GM10266 (cell line): Measurements from ENCODE around the gene PLEKHA8.

Source experiments
- DNase-seq: peaks from one replicate; pipeline ENCODE4 v3.0.0; 2012; ENCODE audit errors: extremely low spot score
- TF ChIP-seq, protein P1 (sequence below): IDR thresholded peaks from 2 replicates; pipeline ENCODE4 v1.5.1; 2012; ENCODE audit warnings: mild to moderate bottlenecking, low read depth; ENCODE audit not compliant: control insufficient read depth, insufficient read depth; ENCODE audit errors: missing control alignments

The PLEKHA8 gene

DNA sequence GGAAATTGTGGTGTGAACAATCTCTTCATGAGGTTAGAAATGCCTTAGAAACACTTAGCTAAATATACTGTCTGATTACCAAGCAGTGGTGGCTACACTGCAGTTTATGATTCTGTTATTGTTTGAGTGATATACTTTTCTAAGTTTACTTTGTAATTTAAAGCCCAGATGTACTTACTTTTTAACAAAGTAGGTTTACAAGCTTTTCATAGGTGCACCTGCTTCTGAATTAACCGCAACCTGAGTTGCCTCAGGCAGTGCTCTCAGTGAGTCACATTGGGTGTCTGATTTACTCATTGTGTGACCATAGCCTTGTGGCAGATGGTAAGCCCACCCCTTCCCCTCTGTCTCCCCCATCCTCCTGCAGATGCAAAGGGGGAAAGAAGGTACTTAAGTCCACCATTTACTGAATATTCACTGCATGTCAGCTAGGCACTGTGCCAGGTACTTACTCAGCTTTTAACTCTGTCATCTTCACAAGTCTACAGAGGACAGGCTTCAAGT lies 115.6 kb downstream of the PLEKHA8 start:
- TF ChIP-seq, protein P1, sequence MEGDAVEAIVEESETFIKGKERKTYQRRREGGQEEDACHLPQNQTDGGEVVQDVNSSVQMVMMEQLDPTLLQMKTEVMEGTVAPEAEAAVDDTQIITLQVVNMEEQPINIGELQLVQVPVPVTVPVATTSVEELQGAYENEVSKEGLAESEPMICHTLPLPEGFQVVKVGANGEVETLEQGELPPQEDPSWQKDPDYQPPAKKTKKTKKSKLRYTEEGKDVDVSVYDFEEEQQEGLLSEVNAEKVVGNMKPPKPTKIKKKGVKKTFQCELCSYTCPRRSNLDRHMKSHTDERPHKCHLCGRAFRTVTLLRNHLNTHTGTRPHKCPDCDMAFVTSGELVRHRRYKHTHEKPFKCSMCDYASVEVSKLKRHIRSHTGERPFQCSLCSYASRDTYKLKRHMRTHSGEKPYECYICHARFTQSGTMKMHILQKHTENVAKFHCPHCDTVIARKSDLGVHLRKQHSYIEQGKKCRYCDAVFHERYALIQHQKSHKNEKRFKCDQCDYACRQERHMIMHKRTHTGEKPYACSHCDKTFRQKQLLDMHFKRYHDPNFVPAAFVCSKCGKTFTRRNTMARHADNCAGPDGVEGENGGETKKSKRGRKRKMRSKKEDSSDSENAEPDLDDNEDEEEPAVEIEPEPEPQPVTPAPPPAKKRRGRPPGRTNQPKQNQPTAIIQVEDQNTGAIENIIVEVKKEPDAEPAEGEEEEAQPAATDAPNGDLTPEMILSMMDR, result no peak
- DNase-seq, result no peak

- no peak for DNase-seq
- TF ChIP-seq, protein P1, result no peak
Measured at GRCh38 chr7:30144657-30145306, 116.6 kb downstream of the PLEKHA8 start.

DNA sequence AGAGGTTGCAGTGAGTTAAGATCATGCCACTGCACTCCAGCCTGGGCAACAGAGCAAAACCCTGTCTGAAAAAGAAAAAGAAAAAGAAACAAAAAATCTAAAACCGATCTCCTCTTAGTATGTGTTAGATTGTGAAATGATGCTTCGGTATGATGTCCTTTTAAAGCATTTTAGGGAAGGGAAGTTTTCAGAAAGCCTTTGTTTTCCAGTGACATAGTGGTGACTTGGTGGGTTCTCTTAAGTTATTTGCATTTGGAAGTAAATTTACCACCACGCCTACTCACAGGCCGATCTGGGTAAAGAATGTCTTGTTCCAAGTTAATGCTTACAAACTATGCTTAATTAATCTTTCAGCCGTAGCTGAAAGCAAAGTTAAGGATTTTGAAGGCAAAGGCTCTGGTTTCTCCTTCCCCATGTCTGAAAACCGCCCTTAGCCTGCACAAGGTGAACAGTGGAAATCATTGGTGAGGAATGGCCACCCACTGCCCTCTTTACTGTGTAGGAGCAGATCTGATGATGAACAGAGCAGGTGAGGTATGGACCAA lies 117.3 kb downstream of the PLEKHA8 start:
- DNase-seq, result no peak
- TF ChIP-seq, protein P1, result no peak

GRCh38 chr7:30146127-30146612 lies 118.0 kb downstream of the PLEKHA8 start:
- DNase-seq, result no peak
- TF ChIP-seq, protein P1, result no peak

DNA sequence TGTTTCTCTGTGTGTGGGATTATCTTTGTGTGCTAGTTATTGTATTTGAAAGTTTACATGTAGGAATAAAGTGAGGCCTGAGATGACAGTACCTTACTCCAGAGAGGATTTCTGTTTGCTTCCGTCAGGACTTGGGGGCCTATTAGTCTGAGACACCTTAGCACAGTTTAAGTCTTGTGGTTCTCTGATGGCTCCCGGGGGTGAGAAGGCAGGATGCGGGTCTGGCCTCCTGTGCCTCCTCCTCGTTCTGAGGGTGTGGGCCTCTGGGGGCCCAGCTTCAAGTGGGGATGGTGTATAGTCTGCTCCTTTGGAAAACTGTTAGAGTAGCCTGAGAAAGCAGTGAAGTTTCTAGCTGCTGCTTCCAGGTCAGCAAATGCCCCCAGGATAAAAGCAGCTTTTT lies 119.0 kb downstream of the PLEKHA8 start:
- no peak for DNase-seq
- TF ChIP-seq, protein P1, result no peak

DNA sequence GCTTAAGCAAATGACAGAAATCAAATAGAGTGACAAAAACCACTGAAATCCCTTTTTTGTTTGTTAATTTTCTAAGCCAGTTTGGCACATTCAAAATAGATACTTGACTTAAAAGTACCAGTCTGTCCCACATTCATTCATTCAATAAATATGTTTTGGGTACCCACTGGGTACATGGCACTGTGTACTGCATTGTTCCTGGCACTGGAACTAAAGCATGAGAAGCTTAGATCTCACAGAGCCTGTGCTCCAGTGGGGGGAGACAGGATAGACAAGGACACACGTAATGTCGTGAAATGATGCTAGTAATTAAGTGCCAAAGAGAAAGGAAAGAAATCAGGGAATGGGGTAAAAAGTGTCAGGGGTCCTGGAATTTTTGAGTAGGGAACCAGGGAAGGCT lies 119.6 kb downstream of the PLEKHA8 start:
- TF ChIP-seq, protein P1, result no peak
- DNase-seq, result no peak

DNA sequence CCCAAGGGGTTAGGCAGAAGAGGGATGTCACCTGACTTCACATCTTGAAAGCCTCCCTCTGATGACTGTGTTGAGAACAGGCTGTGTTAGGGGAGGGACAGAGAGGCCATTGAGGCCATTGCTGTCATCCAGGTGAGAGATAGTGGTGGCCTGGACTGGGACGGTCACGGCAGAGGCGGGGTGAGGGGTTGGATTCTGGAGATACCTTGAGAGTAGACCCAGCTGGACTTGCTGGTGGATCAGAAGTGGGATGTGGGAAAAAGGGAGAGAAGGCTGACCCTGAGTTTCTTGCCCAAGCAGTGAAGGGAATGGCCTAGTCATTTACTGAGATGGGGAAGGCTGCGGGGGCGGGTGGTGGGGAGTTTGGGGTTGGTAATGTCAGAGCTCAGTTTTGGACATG lies 120.2 kb downstream of the PLEKHA8 start:
- TF ChIP-seq, protein P1, result no peak
- no peak for DNase-seq
